Transverse colon (tissue), 4 donors: ENCODE measurements around the gene AOPEP. TPM values are rescaled to one million over a fixed set of nuclear protein-coding genes. Genes with fewer than 3 reads are reported as not detected.

Source experiments
- DNase-seq: peaks from one replicate; pipeline ENCODE4 v3.0.0-alpha.2; 2019
- H3K27ac ChIP-seq, 4 donors: fragments of 200-600 bp; sonication (generic); 2 replicates each; pipeline ENCODE4 v1.5.1; 2016 to 2018; ENCODE audit warnings: inconsistent platforms in 4 of 4
- H3K27me3 ChIP-seq: fragments of 200-600 bp; sonication (generic); 2 replicates; pipeline ENCODE4 v1.5.1; 2017; ENCODE audit warnings: inconsistent platforms
- H3K36me3 ChIP-seq, 4 donors: fragments of 200-600 bp; sonication (generic); 2 replicates each; pipeline ENCODE4 v1.5.1; 2017 to 2019; ENCODE audit warnings: inconsistent platforms in 4 of 4
- H3K4me1 ChIP-seq, 4 donors: fragments of 200-600 bp; sonication (generic); 2 replicates each; pipeline ENCODE4 v1.5.1; 2017 to 2020; ENCODE audit warnings: inconsistent platforms in 4 of 4
- H3K4me3 ChIP-seq, 4 donors: fragments of 200-600 bp; sonication (generic); 1 replicate in 1 of 4; 2 replicates in 3 of 4; pipeline versions ENCODE4 v1.5.1 to v1.6.1; 2017 to 2019; ENCODE audit warnings: inconsistent platforms in 4 of 4
- H3K9me3 ChIP-seq, 2 donors: fragments of 200-600 bp; sonication (generic); 2 replicates each; pipeline ENCODE4 v1.5.1; 2017 to 2019; ENCODE audit warnings: inconsistent platforms in 2 of 2
- CTCF ChIP-seq, 5 experiments: fragments of 200-600 bp in 3 of 5; fragments of 450-650 bp in 2 of 5; sonication (generic) in 3 of 5; IDR thresholded peaks; 1 replicate in 2 of 5; 2 replicates in 3 of 5; pipeline ENCODE4 v1.5.1; 2016 to 2017; ENCODE audit warnings: antibody characterized with exemption in 5 of 5, inconsistent platforms in 3 of 5, mild to moderate bottlenecking in 2 of 5, moderate library complexity in 1 of 5
- EP300 ChIP-seq: sonication (generic); formaldehyde crosslinking; IDR thresholded peaks from one replicate; pipeline ENCODE4 v1.6.1; 2017; ENCODE audit warnings: antibody characterized with exemption, low read depth
- POLR2A ChIP-seq: fragments of 450-650 bp; IDR thresholded peaks from one replicate; pipeline ENCODE4 v1.6.1; 2016; ENCODE audit warnings: antibody characterized with exemption, mild to moderate bottlenecking, moderate library complexity
- POLR2AphosphoS5 ChIP-seq, 3 donors: sonication (generic); formaldehyde crosslinking; IDR thresholded peaks; one replicate each; pipeline ENCODE4 v1.6.1; 2016; ENCODE audit warnings: antibody characterized with exemption in 3 of 3
- WGBS, 2 donors: methylation state at CpG; one replicate each; pipeline ENCODE4 v1.1.5; 2018; ENCODE audit warnings: low coverage in 1 of 2; 5-methylcytosine and 5-hydroxymethylcytosine counted together
- in situ Hi-C, 4 donors: fragments of 200-750 bp; cut with MboI; loops; one replicate each; pipeline versions ENCODE4 v1.15.0 to v1.15.1; 2017; ENCODE audit warnings: low sequenced_read_pairs in 3 of 4, low pct_ligation_motif_present in 1 of 4, low pct_unique_long_range_greater_than_20kb in 1 of 4
- intact Hi-C: fragments of 100-400 bp; cut with DNase I; formaldehyde crosslinking; loops from one replicate; pipeline ENCODE4 v1.15.1; 2023; ENCODE audit warnings: low total_unique reads
- total RNA-seq, 4 donors: library from RNA; depleted of rRNA; stranded (reverse); fragments of >200 nt; gene quantifications; one replicate each; pipeline ENCODE4 v1.1.0, GENCODE V29; 2016

AOPEP gene
- total RNA-seq, 4 donors from 2014 or later: 53.0 to 129 (median 92.7) TPM

DNA sequence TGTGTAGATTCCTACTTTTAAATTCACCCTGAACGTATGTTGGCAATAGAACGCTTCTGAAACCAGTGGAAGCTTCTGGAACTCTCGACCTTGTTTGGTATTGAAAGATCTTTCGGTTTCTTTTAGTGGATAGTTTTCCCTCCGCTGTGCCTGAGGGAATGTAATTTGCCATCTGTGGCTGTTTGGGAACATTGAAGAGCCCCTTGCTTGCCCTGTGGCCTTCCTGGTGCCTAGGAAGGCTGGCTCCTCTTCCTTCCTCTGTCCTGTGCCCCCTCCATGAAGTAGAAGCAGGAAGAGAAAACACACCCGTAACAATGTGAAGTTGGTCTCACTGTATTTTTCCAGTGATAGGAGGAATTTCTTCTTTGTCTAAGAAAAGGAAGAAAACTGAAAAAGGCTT is 274.3 kb downstream of the AOPEP start:
- Histone ChIP-seq H3K36me3 (no peaks in the 10 kb centered on the region), H3K9me3 (no peaks in the 10 kb centered on the region), H3K27me3 (no peaks in the 10 kb centered on the region), H3K27ac (peak overlapping the region; percentile 94 to 99 (median 96)), H3K4me3 (peak overlapping the region in 1 of 4 donors; percentile 29), H3K4me1 (peaks cover 0 to 38% (median 5%) of the 10 kb centered on the region in 4 donors)
- intact Hi-C loops: no loop called here
- no peak for DNase-seq
- WGBS, 2 donors: 69 to 78% methylated on average over 6 of the region's 6 CpGs
- in situ Hi-C loops: no loop called here
- TF ChIP-seq EP300 (no peak), POLR2AphosphoS5 (IDR thresholded peaks at IDR 0.05) (no peak), POLR2A (no peak), CTCF (IDR thresholded peaks at IDR 0.05) (no peak)

DNA sequence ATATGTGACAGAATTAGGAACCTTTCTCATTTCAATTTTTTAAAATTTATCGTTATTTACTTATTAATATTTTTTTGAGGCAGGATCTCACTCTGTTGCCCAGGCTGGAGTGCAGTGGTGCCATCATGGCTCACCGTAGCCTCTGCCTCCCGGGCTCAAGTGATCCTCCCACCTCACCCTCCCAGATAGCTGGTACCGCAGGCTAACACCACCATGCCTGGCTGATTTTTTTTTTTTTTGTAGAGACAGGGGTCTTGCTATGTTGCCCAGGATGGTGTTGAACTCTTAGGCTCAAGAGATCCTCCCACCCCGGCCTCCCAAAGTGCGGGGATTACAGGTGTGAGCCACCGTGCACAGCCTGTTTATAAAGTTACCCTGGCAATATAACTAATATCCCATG is 275.2 kb downstream of the AOPEP start:
- WGBS, 2 donors: 93 to 100% methylated on average over 1 to 7 of the region's 7 CpGs
- no peaks in the 10 kb centered on the region for H3K9me3 ChIP-seq
- no peak for DNase-seq
- intact Hi-C loops: no loop called here
- in situ Hi-C loops: no loop called here
- H3K4me1 ChIP-seq: peaks cover 0 to 34% (median 4%) of the 10 kb centered on the region in 4 donors
- TF ChIP-seq CTCF (IDR thresholded peaks at IDR 0.05) (no peak), POLR2A (no peak), POLR2AphosphoS5 (IDR thresholded peaks at IDR 0.05) (no peak), EP300 (no peak)
- no peaks in the 10 kb centered on the region for H3K36me3 ChIP-seq
- H3K4me3 ChIP-seq: no peak overlapping the region
- peak overlapping the region; percentile 94 to 99 (median 96) for H3K27ac ChIP-seq
- no peaks in the 10 kb centered on the region for H3K27me3 ChIP-seq

GRCh38 chr9:95003689-95004410 is 277.4 kb downstream of the AOPEP start:
- intact Hi-C loops: no loop called here

More at GRCh38 chr9:95003689-95004410, 277.4 kb downstream of the AOPEP start:
- WGBS, 2 donors: 6 to 8% methylated on average over 11 to 19 of the region's 19 CpGs
- Histone ChIP-seq H3K9me3 (no peaks in the 10 kb centered on the region), H3K4me3 (peak overlapping the region; percentile 55 to 84 (median 77)), H3K36me3 (no peaks in the 10 kb centered on the region), H3K27me3 (no peaks in the 10 kb centered on the region), H3K27ac (peak overlapping the region; percentile 94 to 99 (median 96)), H3K4me1 (peaks cover 0 to 46% (median 12%) of the 10 kb centered on the region in 4 donors)
- in situ Hi-C loops: no loop called here
- TF ChIP-seq CTCF (IDR thresholded peaks at IDR 0.05) (peak in 4 of 5 experiments; percentile 21 to 54 (median 40)), EP300 (no peak), POLR2AphosphoS5 (IDR thresholded peaks at IDR 0.05) (peak in 1 of 3 donors; percentile 9)
- DNase-seq: peak; percentile 70
